A673 (cell line): ENCODE measurements around the gene ANK3.

ENCODE experiments used
- EZH2 ChIP-seq: fragments of 200-600 bp; sonication (generic); IDR thresholded peaks from 2 replicates; pipeline ENCODE4 v1.6.1; 2017; ENCODE audit warnings: borderline replicate concordance, low read depth, mild to moderate bottlenecking, mixed read lengths, antibody characterized with exemption, low read length; ENCODE audit not compliant: poor library complexity, severe bottlenecking
- TF ChIP-seq, protein P1 (sequence below): fragments of 300-800, 200-600 bp; sonication (generic); conservative IDR thresholded peaks from 2 replicates; pipeline ENCODE4 v1.5.1; 2017; ENCODE audit warnings: low read depth, mild to moderate bottlenecking, antibody characterized with exemption, low read length, moderate library complexity, mixed read lengths

DNA sequence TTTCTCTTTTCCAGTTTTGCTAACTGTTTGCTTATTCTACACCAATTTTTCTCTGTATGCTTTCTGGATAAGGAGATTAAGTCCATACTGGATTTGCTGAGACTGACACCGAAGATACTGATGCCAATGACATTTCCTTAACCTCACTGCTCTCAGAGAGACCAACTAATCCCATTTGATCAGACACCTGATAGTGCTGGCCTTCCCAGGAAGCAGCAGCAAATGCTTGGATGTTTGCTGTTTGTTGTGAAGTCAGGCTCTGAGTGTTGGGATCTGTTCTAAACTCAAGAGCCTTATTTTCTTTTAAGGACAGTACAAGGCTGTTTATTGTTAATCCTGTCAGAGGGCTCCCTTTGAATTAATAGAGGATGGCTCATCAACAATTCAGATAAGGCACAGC, 143.3 kb downstream of the ANK3 start:
- TF ChIP-seq, protein P1, sequence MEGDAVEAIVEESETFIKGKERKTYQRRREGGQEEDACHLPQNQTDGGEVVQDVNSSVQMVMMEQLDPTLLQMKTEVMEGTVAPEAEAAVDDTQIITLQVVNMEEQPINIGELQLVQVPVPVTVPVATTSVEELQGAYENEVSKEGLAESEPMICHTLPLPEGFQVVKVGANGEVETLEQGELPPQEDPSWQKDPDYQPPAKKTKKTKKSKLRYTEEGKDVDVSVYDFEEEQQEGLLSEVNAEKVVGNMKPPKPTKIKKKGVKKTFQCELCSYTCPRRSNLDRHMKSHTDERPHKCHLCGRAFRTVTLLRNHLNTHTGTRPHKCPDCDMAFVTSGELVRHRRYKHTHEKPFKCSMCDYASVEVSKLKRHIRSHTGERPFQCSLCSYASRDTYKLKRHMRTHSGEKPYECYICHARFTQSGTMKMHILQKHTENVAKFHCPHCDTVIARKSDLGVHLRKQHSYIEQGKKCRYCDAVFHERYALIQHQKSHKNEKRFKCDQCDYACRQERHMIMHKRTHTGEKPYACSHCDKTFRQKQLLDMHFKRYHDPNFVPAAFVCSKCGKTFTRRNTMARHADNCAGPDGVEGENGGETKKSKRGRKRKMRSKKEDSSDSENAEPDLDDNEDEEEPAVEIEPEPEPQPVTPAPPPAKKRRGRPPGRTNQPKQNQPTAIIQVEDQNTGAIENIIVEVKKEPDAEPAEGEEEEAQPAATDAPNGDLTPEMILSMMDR = no peak
- no peak for TF ChIP-seq EZH2
